GM18870 (cell line): ENCODE measurements around the gene ANHX.

Source experiments
- ATAC-seq: cut with Tn5 transposase; IDR thresholded peaks from one replicate; pipeline ENCODE4 v1.9.1; 2021; ENCODE audit warnings: moderate library complexity; ENCODE audit not compliant: unreplicated experiment

ANHX gene

DNA sequence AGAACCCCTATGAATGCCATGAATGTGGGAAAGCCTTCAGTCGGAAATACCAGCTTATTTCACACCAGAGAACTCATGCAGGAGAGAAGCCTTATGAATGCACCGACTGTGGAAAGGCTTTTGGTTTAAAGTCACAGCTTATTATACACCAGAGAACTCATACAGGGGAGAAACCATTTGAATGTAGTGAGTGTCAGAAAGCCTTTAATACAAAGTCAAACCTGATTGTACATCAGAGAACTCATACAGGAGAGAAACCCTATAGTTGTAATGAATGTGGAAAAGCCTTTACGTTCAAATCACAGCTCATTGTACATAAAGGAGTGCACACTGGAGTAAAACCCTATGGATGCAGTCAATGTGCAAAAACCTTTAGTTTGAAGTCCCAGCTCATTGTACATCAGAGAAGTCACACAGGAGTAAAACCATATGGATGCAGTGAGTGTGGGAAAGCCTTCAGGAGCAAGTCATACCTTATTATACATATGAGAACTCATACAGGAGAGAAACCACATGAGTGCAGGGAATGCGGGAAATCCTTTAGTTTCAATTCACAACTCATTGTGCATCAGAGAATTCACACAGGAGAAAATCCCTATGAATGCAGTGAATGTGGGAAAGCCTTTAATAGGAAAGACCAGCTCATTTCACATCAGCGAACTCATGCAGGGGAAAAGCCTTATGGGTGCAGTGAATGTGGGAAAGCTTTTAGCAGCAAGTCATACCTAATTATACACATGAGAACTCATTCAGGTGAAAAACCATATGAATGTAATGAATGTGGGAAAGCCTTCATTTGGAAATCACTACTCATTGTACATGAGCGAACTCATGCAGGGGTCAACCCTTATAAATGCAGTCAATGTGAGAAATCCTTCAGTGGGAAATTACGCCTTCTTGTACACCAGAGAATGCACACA, 32.1 kb downstream of the ANHX start:
- no peak for ATAC-seq

DNA sequence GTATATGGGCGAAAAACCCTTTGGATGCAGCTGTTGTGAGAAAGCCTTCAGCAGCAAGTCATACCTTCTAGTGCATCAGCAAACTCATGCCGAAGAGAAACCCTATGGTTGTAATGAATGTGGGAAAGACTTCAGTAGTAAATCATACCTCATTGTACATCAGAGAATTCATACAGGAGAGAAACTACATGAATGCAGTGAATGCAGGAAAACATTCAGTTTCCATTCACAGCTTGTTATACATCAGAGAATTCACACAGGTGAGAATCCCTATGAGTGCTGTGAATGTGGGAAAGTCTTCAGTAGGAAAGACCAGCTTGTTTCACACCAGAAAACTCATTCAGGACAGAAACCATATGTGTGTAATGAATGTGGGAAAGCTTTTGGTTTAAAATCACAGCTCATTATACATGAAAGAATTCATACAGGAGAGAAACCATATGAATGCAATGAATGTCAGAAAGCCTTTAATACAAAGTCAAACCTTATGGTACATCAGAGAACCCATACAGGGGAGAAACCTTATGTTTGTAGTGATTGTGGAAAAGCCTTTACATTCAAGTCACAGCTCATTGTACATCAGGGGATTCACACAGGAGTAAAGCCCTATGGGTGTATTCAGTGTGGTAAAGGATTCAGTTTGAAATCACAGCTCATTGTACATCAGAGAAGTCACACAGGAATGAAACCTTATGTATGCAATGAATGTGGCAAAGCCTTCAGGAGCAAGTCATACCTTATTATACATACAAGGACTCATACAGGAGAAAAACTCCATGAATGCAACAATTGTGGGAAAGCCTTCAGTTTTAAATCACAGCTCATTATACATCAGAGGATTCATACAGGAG, 33.0 kb downstream of the ANHX start:
- no peak for ATAC-seq

DNA sequence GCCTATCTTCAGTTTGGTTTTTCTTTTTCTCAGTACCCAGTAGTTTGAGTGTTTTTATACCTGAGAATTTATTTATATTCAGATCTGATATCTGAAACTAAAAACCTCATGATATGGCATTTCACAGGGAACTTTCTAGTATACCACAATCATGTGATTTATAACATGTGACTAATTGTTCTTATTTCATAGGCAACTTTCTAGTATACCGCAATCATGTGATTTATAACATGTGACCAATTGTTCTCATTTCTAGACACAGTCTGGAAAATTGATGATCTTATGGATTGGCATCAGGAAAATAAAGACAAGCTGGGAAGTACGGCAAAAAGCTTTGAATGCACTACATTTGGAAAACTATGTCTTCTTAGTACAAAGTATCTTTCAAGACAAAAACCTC, 33.8 kb downstream of the ANHX start:
- no peak for ATAC-seq

DNA sequence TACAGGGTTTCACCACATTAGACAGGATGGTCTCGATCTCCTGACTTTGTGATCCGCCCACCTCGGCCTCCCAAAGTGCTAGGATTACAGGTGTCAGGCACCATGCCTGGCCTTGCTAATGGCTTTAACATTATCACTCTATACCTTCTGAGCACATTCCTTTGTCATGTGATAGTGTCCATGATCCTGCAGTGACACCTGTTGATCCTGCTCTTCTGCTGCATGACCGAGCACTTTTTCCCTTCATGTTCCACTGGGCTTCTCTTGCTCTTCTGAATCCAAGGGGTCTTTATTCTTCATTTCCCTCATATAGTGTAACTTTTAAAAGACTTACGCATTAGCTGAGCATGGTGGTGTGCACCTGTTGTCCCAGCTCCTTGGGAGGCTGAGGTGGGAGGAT, 42.8 kb downstream of the ANHX start:
- no peak for ATAC-seq

DNA sequence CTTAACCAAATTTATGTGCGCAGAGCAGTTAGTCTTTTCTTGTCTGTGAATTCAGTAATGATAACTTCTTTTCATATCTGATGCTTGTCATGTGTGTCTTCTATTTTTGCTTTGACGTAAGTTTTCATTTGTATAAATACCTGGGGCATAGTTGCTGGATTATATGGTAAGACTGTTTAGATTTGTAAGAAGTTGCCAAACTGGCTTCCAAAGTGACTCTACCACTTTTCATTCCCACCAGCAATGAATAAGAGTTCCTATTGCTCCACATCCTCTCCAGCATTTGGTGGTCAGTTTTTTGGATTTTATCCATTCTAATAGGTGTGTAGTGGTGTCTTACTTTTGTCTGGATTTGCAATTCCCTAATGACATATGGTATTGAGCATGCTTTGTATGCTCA, 45.5 kb downstream of the ANHX start:
- ATAC-seq, result no peak

DNA sequence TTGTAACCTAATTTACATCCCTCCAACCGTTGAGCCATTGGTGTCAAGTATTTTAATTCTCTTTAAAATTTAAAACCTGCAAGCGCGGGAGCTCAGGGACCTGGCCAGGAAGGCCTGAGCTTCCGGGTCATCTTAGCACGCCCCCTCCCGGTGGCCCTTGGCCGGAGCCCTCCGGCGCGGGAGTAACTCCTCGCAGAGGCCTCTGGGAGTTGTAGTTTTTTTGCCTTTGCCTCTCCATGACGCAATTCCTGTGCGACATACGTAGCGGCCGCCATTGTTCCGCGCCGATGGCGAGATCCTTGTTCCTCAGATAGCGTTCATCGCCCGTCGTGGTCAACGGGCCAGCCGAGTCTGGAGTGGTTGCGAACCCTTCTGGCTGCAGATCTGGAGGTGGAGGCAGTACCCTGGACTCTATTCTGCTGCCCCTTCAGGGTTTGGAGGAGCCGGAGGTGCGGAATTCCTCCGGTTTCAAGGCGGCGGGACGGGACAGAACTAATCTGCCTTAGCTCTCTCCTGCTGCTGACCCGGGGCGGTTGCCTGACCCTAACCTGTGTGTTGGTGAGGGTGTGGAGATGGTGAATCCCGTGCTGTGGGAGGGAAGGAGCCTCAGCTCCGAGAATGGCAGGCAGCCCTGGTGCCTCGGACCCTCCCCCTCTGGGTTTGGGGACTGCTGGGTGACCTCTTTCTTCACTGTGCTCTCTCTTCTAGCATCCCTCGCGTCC, 54.3 kb downstream of the ANHX start, which contains the start of gene ZNF268:
Gene ZNF268 (plus strand): TSS at position 258 of the 722 bp plus-strand sequence. CDS start 503 bp downstream, outside the sequence.
- ATAC-seq, result peak; percentile 88

DNA sequence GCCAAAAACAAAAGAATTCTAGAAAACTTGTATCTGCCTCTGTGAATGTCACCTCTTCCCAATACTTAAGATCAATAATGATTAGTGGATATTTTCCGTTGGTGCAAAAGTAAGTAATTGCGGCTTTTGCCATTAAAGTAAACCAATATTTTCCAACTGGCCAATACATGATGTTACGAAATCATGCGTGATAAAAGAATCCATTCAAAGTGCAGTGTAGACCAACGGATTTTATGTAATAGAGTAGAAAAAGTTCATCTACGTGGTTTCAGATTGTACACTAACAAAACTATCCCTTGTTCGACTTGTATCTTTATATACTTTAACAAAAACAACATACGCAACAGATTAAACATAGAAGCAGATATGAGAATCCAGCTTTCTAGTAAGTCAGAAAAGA, 55.0 kb downstream of the ANHX start:
- no peak for ATAC-seq

DNA sequence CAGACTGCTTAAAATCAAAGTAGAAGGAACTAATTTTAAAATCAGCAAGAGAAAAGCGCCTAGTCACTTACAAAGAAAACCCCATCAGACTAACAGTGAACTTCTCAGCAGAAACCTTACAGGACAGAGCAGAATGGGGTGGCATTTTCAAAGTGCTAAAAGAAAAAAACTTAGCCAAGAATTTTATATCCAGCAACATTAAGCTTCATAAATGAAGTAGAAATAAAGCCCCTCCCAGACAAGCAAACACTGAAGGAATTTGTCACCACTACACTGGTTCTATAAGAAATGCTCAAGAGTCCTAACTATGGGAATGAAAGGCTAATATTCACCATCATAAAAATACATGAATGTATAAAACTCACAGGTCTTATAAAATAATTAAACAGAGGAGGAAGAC, 60.8 kb downstream of the ANHX start:
- no peak for ATAC-seq

DNA sequence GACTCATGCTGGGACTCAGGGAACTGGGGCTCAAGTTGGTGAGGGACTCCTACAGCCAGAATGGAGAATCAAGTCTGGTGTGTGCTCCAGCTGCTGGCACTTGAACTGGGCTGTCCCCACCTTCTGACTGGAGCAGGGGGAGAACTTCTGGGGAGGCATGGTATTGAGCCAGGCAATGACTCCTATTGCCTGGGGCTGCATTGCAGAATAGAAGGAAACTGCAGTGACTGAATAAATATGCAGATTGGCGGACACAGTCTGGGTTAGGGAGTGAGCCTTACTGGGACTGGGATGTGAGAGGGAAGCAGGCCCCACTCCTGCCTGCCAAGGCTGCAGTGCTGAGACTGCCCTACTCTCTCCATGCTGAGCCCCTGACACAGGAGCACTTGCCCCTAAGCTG, 63.2 kb downstream of the ANHX start:
- ATAC-seq, result no peak
